GM23248 (cell line): ENCODE data around the gene KLHDC3.

Experiments
- EZH2 ChIP-seq: fragments of 200-600 bp; sonication (generic); IDR thresholded peaks from 2 replicates; pipeline ENCODE4 v1.6.1; 2018; ENCODE audit warnings: antibody characterized with exemption, mild to moderate bottlenecking; ENCODE audit not compliant: insufficient read depth, poor library complexity, severe bottlenecking
- EZH2phosphoT487 ChIP-seq: fragments of 200-600 bp; sonication (generic); IDR thresholded peaks from 2 replicates; pipeline ENCODE4 v1.6.1; 2018; ENCODE audit warnings: antibody characterized with exemption, moderate library complexity, mild to moderate bottlenecking, low read depth; ENCODE audit not compliant: insufficient read depth

GRCh38 chr6:42978839-42979522, 35.1 kb upstream of the KLHDC3 start, which contains the start of gene PEX6:
- TF ChIP-seq EZH2: no peak
- TF ChIP-seq EZH2phosphoT487: no peak
